ENCODE data around the gene TNS4.

DNA sequence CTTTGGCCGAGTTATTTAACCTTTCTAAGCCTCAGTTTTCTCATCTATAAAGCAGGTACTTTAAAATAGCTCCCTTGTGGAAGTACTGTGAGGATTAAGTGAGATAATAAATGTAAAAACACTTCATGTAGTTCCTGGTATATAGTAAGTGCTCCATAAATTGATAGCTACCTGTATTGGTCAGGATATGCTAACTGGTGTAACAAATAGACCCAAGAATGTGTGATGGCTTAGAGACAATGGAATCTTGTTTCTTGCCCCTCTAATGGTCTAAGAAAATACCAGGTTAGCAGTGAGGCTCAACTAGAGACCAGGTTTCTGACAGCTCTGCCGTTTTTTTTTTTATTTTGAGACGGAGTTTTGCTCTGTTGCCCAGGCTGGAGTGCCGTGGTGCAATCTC lies 34.0 kb upstream of the TNS4 start:
- TF ChIP-seq, protein P1, sequence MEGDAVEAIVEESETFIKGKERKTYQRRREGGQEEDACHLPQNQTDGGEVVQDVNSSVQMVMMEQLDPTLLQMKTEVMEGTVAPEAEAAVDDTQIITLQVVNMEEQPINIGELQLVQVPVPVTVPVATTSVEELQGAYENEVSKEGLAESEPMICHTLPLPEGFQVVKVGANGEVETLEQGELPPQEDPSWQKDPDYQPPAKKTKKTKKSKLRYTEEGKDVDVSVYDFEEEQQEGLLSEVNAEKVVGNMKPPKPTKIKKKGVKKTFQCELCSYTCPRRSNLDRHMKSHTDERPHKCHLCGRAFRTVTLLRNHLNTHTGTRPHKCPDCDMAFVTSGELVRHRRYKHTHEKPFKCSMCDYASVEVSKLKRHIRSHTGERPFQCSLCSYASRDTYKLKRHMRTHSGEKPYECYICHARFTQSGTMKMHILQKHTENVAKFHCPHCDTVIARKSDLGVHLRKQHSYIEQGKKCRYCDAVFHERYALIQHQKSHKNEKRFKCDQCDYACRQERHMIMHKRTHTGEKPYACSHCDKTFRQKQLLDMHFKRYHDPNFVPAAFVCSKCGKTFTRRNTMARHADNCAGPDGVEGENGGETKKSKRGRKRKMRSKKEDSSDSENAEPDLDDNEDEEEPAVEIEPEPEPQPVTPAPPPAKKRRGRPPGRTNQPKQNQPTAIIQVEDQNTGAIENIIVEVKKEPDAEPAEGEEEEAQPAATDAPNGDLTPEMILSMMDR (IDR thresholded peaks at IDR 0.05; ENCODE audit: low read length) = no peak
- no peak for TF ChIP-seq EZH2 (optimal IDR thresholded peaks at IDR 0.05; ENCODE audit: low read depth, low read length)
